CD4-positive, alpha-beta T cell treated with Interleukin-15 for 4 hours (primary cell): ENCODE measurements around the gene PRKG2.
"Not testable (repeated sequence)": the region's sequence is repeated elsewhere in the genome, so short reads cannot be mapped to it uniquely, and the experiment has no call there.

Experiments
- DNase-seq: peaks from one replicate; pipeline ENCODE4 v3.0.0-alpha.2; 2020; ENCODE audit warnings: low spot score

Gene PRKG2, protein sequence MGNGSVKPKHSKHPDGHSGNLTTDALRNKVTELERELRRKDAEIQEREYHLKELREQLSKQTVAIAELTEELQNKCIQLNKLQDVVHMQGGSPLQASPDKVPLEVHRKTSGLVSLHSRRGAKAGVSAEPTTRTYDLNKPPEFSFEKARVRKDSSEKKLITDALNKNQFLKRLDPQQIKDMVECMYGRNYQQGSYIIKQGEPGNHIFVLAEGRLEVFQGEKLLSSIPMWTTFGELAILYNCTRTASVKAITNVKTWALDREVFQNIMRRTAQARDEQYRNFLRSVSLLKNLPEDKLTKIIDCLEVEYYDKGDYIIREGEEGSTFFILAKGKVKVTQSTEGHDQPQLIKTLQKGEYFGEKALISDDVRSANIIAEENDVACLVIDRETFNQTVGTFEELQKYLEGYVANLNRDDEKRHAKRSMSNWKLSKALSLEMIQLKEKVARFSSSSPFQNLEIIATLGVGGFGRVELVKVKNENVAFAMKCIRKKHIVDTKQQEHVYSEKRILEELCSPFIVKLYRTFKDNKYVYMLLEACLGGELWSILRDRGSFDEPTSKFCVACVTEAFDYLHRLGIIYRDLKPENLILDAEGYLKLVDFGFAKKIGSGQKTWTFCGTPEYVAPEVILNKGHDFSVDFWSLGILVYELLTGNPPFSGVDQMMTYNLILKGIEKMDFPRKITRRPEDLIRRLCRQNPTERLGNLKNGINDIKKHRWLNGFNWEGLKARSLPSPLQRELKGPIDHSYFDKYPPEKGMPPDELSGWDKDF

DNA sequence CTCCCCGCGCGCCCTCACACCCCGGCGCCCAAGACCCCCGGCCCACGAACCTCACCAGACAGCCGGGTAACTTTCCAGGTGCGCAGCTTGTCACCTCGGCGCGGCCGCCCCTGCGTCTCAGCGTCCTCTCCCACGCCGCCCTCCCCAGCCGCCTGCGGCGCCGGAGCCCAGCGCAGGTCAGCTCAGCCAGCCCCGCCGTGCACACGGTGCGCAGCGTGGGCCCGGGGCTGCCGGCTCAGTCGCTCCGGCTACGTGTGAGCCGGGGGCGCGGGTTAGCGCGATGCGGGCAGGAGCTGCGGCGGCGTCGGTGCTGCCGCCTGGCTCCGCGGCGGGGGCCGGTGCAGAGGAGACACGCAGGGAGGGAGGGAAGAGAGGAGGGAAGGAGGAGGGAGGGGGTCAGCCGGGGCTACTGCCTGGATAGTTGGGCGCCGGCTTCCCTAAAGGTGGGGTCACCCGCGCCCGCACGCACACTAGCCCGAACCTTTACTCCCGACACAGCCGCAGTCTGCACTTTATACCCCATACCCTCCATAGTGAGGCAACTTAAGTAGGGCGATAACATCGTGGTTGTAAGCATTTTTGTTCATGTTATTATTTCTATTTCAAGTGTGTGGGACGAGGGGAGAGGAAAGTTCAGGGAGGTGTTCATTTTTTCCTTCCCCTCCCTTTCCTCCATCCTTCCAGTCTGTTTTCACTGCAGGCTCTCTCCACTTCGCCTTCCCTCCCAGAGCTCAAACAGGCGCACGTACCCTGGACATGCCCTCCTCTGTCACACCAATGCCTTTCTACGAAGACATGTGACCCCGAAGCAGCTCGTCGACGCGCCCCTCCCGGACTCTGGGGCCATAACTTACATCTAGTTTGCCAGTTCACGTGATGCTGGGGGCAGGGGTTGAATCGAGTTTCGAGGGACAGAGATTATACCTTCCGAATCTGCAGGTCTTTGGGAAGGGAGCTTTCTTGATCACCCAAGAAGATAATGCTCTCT is at the start of gene PRKG2:
TSS of gene PRKG2 (minus strand) at position 342 of the 988 bp plus-strand sequence. CDS start 10,175 bp downstream, outside the sequence.
- no peak for DNase-seq

DNA sequence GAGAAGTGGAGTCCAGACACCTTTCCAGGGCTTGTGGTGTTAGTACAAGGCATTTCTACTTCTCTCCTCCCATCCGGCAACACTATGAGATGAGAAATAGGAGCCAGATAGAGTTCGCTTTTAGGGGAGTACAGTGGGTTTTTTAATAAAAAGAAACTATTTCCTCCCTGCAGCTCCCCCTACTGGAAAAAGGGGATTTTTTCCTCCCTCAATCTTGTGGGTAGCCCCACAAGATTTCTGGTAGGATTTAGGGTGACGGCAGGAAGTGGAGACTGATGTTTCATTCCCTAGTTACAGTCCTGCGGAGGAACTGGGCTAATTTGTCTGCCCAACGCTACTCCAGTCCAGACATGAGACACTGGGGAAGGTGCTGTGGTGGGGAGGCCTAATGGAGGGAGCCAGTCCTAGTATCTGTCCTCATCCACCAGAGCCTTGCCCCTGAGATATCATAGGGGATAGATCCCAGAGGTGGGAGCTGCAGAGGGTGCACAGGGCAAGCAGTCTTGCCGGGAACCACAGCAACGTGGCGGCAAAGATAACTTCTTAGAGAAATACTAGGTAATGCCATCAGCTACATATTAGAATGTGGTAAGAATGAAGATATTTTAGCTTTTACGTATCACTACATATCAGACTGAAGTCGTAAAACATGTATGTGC is 45.5 kb upstream of the PRKG2 start:
- DNase-seq: no peak

- no peak for DNase-seq
Observed at GRCh38 chr4:81258841-81259550, 44.0 kb upstream of the PRKG2 start.

- no peak for DNase-seq
Observed at GRCh38 chr4:81257816-81258215, 42.8 kb upstream of the PRKG2 start.

DNA sequence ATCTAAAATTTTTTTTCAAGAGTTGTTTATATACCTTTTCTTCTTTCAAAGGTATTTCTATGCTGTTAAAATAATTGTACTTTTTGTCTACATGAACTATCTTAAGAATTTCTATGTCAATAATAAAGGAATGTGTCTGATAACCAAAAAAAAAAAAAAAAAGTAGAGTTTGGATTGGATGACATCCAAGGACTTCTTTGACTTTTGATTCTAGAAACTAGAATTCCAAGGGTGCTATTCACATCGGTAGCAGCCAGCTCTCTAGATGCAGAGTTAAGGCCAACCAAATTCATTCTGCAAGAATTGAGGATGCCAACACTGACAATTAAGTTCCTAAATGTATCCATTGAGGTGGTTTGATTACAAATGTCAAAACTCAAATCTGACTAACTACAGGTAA is 42.0 kb upstream of the PRKG2 start:
- no peak for DNase-seq

GRCh38 chr4:81256059-81256970 is 41.3 kb upstream of the PRKG2 start:
- no peak for DNase-seq

GRCh38 chr4:81255524-81255923 is 40.5 kb upstream of the PRKG2 start:
- DNase-seq: no peak

- no peak for DNase-seq
Observed at GRCh38 chr4:81250430-81250829, 35.4 kb upstream of the PRKG2 start.

DNA sequence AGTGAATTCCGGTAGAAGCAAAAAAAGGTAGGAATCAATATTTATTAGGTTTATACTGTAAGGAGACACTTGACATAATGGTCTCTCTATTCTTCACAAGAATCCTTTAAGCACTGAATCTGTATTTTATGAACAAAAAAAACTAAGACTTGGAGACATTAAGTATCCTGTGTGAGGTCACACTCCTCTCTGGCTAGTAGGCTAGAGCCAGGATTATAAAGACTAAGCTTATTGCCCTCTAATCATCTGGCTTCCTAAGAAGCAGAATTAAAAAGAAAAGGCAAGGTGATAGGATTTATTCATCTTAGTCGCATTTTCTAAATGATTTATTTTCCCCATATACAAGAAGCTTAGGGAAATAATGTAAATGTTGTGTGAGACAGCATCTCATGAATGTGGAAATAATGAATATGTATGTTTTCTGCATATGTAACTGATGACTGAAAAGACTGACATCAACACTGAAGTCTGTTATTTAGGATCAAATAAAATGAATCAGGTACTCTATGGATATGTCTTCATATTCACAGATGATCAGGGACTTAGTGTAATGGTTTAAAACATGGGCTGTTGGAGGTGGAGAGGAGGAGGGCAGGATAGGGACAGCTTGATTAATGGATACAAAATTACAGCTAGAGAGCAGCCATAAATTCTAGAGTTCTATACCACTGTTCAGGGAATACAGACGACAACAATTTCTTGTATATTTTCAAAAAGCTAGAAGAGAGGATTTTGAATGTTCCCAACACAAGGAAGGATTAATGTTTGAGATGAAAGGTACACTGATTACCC is 30.4 kb upstream of the PRKG2 start:
- DNase-seq: no peak

- DNase-seq: no peak
Observed at GRCh38 chr4:81237791-81238190, 22.8 kb upstream of the PRKG2 start.

DNA sequence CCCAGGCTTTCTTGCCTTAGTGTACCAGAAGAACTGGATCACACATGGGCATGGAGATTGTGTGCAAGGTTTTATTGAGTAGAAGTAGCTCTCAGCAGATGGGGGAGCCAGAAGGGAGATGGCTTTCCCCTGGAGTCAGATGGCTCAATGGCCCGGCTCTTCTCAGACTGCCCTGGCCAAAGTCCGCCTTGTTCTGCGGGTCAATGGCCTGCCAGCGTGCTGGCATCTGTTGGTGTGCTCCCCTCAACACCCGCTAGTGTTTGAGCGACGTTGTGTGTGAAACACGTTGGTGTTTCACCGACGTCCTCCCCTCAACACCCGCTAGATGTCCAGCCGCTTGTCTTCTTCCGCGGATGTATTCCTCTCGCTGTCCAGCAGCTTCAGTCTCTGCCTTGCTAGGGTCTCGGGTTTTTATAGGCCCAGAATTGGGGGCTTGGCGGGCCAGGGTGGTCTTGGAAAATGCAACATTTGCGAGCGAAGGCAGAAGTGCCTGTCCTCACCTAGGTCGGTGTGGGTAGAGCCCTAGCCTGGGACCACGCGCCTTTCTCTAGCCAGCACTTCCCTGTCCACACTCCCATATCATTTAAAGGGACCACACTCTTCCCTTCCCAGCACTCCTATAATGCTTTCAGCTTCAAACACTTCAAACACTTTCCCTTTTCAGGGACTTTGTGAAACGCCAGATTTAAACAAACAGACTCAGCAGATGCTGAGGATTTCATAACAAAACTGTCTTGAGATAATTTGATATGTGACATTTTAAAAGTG is 21.1 kb upstream of the PRKG2 start:
- DNase-seq: no peak

DNA sequence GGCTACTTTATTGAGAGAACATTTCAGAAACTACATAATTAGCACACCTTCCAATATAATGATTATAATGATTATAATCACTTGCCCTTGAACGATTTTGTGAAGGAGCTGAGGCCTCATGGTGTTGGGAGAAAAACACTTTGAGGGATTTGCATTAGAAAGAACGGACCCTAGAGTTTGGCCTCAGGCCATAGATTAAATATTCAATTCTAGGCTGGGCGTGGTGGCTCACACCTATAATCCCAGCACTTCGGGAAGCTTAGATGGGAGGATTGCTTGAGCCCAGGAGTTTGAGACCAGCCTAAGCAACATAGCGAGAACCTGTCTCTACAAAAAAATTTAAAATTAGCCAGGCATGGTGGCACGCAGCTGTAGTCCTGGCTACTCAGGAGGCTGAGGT is 12.9 kb upstream of the PRKG2 start:
- no peak for DNase-seq

GRCh38 chr4:81227138-81227537 is 12.1 kb upstream of the PRKG2 start:
- DNase-seq: no peak

- no peak for DNase-seq
Observed at GRCh38 chr4:81225252-81225651, 10.2 kb upstream of the PRKG2 start.

DNA sequence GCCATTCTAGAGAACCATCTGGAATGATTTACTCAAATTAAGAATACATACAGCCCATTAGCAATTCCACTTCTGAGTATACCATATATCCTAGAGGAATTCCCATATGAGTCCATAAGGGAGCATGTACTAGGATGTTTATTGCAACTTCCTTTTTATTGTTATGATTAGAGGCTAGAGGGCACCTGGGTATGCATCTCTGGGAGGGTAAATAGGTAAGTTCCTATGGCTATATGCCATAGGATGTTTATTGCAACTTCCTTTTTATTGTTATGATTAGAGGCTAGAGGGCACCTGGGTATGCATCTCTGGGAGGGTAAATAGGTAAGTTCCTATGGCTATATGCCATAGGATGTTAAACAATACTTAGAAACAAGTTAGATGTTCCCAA is 7.1 kb upstream of the PRKG2 start:
- DNase-seq: not testable (repeated sequence)

GRCh38 chr4:81221303-81222081 is 6.5 kb upstream of the PRKG2 start:
- DNase-seq: no peak

DNA sequence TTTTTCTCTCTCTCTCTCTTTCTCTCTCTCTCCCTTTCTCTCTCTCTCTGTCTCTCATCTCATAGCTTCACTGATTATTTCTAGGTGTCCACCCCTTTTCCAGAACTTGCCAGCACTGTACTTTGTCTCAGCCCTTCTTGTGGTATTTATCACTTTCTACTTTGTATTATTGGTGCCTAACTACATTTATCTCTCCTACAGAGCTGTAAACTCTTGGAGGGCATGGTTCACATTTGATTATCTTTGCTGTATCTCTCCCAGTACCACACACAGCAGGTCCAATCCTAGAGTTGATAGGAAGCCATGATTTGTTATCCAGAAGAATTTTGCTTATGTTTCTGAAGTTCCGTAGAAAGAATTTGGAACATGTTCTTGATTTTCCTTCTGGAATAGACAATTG is 5.2 kb upstream of the PRKG2 start:
- no peak for DNase-seq
